ENCODE measurements around the gene MOB2. TPM values are rescaled to one million over a fixed set of nuclear protein-coding genes. Genes with fewer than 3 reads are reported as not detected.

Gene MOB2
- total RNA-seq, 4 donors from 2014 or later: 34.7 to 50.4 (median 40.5) TPM

DNA sequence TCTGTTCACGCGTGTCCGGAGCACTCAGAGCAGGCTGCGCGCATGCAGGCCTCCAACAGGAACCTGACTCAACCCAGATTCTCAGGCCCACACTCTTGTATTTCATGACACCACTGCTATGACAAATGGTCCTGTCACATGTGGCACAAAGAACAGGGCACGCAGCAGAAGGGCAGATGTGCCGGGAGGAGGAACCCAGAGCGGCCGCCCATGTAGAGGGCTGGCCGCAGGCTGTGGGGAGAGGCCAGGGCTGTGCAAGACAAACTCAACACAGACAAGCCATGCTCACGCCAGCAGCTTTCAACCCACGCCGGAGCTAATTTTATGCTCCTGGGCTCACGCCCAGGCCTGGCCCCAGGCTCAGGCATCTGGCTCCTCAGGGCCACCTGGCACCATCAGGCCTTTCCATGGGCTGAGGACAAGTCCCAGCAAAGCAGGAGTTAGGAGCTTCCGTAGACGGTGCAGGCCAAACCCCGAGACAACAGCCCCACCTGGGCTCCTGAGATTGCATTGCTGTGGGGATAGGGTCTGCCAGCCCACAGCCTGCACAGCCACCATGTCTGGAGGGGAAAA lies 45.5 kb upstream of the MOB2 start:
- H3K4me1 ChIP-seq: peaks cover 0 to 29% (median 0%) of the 10 kb centered on the region in 4 donors
- H3K27ac ChIP-seq: no peak overlapping the region
- no peak overlapping the region for H3K4me3 ChIP-seq
- no peaks in the 10 kb centered on the region for H3K9me3 ChIP-seq
- DNase-seq: no peak
- peaks cover 0 to 18% (median 0%) of the 10 kb centered on the region in 3 donors for H3K36me3 ChIP-seq
- TF ChIP-seq CTCF (IDR thresholded peaks at IDR 0.05): no peak
- no peak for TF ChIP-seq POLR2A (IDR thresholded peaks at IDR 0.05)
- no peaks in the 10 kb centered on the region for H3K27me3 ChIP-seq

DNA sequence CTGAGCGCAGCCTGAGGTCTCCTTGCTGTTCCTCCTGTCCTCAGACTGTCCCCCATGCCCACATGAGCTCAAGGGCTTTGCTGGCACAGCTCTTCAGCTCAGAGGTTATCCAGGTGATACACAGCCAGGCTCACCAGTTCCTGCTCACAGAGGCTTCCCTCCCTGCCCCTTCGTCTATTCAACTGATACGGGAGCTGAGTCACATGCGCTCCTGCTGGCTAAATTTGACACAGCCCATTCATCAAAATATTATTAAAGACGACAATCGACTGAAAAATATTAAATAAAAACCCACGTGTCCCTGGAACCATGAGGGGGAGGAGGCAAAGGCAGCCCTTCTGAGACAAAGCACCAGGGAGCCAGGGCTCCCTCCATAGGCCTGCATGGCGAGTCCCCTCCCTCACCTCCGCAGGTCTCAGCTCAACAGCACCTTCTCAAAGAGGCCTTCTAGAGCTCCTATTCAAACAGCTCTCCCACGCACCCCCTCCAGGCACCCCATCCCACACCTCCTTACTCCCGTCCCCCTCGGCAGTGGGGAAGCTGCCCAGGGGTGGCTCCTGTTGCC lies 45.0 kb upstream of the MOB2 start:
- Histone ChIP-seq H3K27me3 (no peaks in the 10 kb centered on the region), H3K9me3 (no peaks in the 10 kb centered on the region), H3K4me3 (no peak overlapping the region), H3K36me3 (peaks cover 0 to 18% (median 0%) of the 10 kb centered on the region in 3 donors), H3K4me1 (peaks cover 0 to 24% (median 0%) of the 10 kb centered on the region in 4 donors), H3K27ac (no peak overlapping the region)
- DNase-seq: no peak
- TF ChIP-seq CTCF (IDR thresholded peaks at IDR 0.05): no peak
- TF ChIP-seq POLR2A (IDR thresholded peaks at IDR 0.05): no peak

- H3K27me3 ChIP-seq: no peaks in the 10 kb centered on the region
- no peak overlapping the region for H3K27ac ChIP-seq
These were observed 44.3 kb upstream of the MOB2 start for GRCh38 chr11:1530686-1531448.

DNA sequence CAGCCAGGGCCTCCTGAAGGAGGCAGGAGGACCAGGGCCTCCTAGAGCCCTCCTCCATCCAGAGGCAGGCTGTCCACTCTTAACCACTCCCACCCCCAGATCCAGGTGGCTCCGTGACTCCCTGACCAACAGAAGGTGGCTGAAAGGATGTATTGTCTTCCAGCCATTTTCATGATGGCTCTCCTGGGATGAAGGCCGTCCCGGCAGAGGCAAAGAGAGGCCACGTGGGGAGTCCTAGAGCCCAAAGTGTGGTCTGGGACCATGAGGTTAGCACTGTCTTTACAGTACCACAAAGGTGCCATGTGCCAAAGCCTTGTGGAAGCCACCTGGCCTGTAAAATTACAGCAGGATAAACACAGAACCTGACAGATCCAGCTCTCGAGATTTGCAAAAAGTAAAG lies 43.2 kb upstream of the MOB2 start:
- Histone ChIP-seq H3K4me3 (no peak overlapping the region), H3K27ac (no peak overlapping the region), H3K27me3 (no peaks in the 10 kb centered on the region), H3K4me1 (peaks cover 0 to 23% (median 0%) of the 10 kb centered on the region in 4 donors), H3K9me3 (no peaks in the 10 kb centered on the region), H3K36me3 (peaks cover 0 to 6% (median 0%) of the 10 kb centered on the region in 3 donors)
- DNase-seq: no peak
- TF ChIP-seq CTCF (IDR thresholded peaks at IDR 0.05) (no peak), POLR2A (IDR thresholded peaks at IDR 0.05) (no peak)

More at GRCh38 chr11:1530686-1531448, 44.3 kb upstream of the MOB2 start:
- Histone ChIP-seq H3K4me3 (no peak overlapping the region), H3K4me1 (peaks cover 0 to 23% (median 0%) of the 10 kb centered on the region in 4 donors), H3K9me3 (no peaks in the 10 kb centered on the region), H3K36me3 (peaks cover 0 to 14% (median 0%) of the 10 kb centered on the region in 3 donors)
- TF ChIP-seq CTCF (IDR thresholded peaks at IDR 0.05) (no peak), POLR2A (IDR thresholded peaks at IDR 0.05) (no peak)
- no peak for DNase-seq

DNA sequence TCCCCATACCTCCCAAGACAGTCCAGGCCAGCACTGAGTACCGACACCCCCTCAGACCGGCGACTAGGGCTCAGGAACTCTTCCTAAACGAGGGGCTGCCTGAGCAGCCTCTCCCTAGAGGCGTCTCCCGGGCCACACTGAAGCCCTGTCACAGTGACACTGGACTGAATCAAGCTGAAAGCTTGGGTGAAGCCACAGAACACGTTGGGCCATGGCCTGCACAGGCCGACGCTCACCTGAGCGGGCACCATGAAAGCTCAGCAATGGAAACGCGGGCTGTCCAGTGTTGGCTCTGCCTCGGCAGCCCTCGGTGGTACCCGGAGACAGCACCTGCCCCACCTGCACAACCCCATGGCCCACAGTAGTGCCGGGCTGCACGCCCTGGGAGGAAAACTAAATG lies 42.7 kb upstream of the MOB2 start:
- peaks cover 0 to 23% (median 0%) of the 10 kb centered on the region in 4 donors for H3K4me1 ChIP-seq
- H3K4me3 ChIP-seq: no peak overlapping the region
- H3K27me3 ChIP-seq: no peaks in the 10 kb centered on the region
- H3K9me3 ChIP-seq: no peaks in the 10 kb centered on the region
- H3K27ac ChIP-seq: no peak overlapping the region
- peaks cover 0 to under 1% (median 0%) of the 10 kb centered on the region in 3 donors for H3K36me3 ChIP-seq
- TF ChIP-seq CTCF (IDR thresholded peaks at IDR 0.05) (no peak), POLR2A (IDR thresholded peaks at IDR 0.05) (no peak)
- DNase-seq: no peak

All from Peyer's patch (tissue), 4 donors.